DMS 273 treated with DMSO at 0.1 percent for 48 hours (cell line): ENCODE measurements around the gene TBC1D2.
"Not testable (repeated sequence)": the region's sequence is repeated elsewhere in the genome, so short reads cannot be mapped to it uniquely, and the experiment has no call there.

ENCODE experiments used
- DNase-seq: peaks from one replicate; lab custom pipeline; 2025; lab: John Stamatoyannopoulos, UW

TBC1D2 gene

GRCh38 chr9:98191671-98192502 lies 63.6 kb downstream of the TBC1D2 start:
- no peak for DNase-seq

DNA sequence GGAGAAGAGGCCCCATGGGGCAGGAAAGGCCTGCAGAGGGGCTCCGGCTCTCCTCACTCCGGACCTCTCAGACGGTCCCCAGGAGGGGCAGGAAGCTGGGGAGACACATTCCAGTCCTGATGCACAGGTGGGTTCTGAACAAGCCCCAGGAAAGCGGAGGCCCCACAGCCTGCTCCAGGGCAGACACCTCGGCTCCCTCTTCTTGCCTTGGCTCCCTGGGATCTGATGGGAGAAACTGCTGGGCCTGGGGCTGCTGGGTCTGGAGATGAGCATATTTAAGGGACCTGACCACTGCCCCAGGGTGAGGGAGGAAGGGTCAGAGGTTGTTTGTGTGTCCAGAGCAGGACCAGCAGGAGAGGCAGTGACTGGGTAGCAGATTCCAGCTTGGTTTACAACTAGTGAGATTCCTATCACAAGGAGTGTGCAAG lies 64.3 kb downstream of the TBC1D2 start:
- no peak for DNase-seq

DNA sequence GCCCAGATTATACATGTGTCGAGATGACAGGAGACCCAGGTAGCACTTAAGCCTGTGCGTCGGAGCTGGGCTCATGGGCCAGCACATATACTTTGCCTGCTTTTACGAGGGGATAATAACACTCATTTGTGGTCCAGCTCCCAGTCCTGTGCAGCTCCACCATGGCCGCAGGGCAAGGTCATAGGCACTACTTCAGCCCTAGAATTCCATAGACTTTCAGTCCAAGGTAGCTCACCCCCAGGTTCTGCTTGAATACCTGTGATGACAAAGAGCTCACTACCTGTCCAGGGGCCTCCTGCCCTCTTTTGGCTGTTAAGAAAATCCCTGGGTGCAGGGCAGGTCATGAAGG lies 64.7 kb downstream of the TBC1D2 start:
- no peak for DNase-seq

GRCh38 chr9:98189412-98189811 lies 66.0 kb downstream of the TBC1D2 start:
- DNase-seq, result no peak

DNA sequence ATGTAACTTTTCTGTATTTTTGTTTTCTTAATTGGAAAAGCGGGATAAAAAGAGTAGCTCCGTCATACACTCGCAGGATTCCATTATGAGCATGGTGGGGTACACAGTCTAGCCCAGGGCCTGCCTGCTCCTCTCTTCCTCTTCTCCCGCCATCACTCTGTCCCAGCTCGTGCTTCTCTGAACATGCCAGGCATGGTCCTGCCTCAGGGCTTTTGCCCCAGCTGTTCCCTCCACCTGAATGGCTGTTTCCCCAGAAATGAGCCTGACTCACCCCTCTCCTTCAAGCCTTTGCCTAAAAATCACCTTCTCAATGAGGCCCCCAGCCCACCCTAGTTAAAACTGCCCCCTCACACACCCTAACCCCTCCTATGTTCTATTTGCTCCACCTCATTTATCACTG lies 67.5 kb downstream of the TBC1D2 start:
- DNase-seq, result no peak

DNA sequence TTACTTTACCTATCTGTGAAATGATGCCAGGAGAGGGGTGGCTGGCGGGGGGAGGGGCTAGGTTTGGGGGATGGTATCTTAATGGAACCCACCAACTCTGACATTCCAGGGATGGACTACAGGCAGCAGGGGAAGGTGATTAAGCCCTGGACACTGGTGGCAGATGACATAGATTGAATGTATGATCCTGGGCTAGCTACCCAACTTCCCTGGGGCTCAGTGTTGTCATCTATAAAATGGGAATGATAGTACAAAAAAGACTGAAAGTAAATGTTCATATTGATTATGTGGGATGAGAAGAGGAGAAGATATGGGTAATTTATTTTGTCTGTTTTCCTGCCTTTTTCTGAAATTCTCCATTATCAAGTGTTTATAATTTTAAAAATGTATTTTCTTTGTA lies 69.2 kb downstream of the TBC1D2 start:
- DNase-seq, result no peak

DNA sequence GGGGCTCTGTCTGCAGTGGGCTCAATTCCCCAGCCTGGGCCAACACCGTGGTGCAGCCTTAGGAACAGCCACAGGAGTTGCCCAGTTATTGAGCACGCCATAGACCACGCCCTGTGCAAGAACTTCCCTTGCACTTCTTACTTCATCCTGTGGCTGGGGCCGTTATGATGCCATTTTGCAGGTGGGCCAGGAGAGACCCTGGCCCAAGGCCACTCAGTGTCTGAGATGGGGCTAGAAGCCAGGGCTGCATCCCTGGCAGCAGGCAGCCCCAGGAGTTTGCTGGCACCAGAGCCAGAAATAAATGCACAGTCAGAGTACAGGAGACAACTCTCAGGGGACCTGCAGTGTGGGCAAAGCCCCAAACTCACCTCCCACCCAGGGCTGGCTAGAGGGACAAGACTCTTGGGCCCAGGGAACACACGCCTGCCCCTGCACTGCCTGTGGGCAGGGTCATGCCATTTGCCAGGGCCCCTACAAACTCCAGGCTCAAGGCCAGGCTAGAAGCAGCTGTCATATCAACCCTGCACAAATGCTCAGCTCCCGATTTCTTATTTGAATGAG lies 69.8 kb downstream of the TBC1D2 start:
- peak; percentile 28 for DNase-seq

GRCh38 chr9:98185021-98185567 lies 70.4 kb downstream of the TBC1D2 start:
- no peak for DNase-seq

GRCh38 chr9:98184326-98184725 lies 71.1 kb downstream of the TBC1D2 start:
- DNase-seq, result no peak

- no peak for DNase-seq
Observed at GRCh38 chr9:98182889-98183599, 72.4 kb downstream of the TBC1D2 start.

DNA sequence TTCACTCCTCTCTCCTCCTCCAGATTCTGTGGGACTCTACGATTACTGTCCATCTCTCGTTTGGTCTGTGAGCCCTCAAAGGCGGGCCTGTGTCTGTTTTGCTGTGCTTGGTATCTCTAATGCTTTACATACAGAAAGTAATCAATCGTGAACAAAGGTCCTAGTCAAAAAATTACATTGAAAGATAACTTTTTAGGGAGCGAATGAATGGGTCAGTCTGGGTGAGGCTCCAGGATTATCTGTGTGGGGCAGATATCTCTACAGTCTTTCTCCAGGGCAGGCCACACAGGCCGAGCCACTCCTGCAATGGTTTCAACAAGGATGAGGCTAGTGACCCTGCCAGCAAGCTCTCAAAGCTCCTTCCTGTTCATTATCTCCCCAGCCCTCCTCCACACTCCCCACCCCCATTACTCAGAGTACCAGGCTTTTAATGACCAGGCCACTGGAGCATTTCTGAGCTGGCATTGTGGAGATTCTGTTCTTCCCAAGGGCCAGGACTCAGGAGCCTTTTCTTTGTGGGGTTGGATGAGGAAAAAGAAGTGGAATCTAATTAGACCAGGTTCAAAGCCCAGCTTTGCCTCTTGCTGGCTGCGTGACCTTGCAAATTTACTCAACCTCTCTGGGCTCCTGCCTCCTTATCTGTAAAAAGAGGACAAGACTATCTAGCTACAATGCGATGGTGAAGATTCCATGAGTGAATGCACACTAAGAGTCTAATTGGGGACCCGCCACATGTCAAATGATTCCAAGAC lies 73.2 kb downstream of the TBC1D2 start:
- DNase-seq, result no peak

GRCh38 chr9:98181746-98182068 lies 73.7 kb downstream of the TBC1D2 start:
- no peak for DNase-seq

DNA sequence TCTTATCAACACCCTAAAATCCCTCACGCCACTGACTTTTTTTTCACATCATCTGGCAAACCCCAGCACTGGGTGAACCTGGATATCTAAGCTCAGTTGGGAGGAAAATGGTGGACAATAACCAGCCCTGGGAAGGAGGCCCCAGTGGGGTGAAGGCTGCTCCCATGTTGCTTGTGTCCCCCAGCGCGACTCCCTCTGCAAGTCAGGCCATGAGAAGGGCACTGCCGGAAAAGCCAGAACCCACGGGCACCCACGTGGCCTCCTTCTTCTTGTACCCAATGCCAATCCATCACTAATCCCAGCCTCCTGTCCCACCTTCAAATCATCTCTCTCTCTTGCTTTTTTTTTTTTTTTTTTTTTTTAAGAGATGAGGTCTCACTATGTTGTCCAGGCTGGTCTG lies 74.5 kb downstream of the TBC1D2 start:
- DNase-seq, result no peak

GRCh38 chr9:98178874-98179850 lies 76.3 kb downstream of the TBC1D2 start:
- no peak for DNase-seq

DNA sequence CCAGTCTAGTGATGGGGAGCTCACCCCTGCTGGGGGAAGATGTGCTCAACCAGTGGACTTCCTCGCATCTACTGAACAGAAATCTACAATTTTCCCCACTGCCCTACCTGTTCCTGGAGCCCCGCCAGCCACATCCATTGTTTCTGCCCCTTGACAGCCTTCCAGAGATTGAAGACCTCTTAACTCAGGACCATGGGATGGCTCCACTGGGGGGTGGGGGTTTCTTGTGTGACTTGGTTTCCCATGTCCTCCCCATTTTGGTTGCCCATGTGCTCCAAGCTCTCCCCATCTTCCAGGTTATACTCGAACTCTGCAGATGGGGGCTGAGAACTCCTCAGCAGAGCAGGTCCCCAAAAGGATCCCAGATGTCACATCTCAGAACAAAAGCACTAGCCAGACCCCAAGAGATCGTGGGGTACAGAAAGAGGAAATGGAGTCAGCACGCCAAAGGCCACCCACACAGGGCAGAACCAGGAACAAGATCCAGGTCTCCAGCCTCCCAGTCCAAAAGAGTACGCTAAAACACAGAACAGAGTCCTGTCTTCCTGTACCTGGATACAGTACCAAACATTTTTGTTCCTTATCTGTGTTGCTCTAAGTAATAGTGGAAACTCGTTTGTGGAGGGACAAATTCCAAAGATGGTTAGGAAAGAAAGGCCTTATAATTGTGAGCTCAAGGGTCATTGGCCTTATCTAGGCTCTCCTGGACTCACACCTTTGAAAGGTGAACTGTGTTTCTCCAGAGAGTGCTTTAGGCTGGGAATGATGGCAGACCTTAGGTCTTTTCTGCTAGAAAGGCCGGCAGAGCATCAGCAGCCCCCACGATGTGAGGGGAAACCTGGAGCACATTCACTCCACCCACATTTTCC lies 78.8 kb downstream of the TBC1D2 start:
- no peak for DNase-seq

- DNase-seq, result no peak
Observed at GRCh38 chr9:98175762-98176161, 79.7 kb downstream of the TBC1D2 start.

DNA sequence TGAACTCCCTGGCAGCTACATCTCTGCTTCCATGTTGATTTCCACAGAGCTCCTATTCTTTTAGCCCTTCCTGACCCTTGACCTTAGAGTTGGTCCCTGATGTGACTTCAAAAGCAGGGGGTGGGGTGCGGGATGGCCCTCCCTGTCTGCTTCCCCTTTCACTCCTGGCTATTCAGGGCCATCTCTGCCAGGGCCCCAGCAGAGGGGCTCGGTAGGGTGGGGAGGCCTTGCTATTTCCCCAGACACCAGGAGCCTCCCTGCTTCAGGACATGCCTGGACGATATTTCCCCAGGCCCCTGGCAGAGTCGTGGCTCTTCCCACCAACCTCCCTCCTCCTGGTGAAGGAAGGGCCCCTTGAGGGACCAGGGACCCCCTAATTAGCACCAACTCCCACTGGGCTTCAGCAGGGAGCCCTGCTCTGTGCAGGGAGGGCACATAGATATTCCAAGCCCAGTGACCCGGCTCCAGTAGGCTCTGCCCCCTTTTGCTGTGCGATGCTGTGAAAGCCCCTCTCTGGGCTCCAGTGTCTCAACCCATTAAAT lies 80.3 kb downstream of the TBC1D2 start:
- no peak for DNase-seq

GRCh38 chr9:98174502-98174918 lies 80.9 kb downstream of the TBC1D2 start:
- DNase-seq, result not testable (repeated sequence)

DNA sequence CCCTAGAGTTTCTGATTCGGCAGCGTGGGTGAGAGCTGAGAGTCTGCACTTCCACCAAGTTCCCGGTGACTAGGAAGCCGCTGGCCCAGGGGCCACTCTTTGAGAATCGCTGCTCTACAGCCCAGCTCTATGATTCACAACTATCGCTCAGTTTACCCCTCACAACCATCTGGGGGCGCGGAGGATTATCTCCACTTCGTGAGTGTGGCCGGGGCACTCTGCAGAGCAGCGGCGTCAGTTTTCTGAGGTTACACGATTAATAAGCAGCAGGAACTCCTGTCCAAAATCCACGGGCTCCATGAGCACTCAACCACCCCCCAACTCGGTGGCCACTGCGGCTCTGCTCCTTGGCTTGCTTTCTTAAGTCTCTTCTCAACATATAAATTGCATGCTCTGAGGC lies 82.3 kb downstream of the TBC1D2 start:
- no peak for DNase-seq

DNA sequence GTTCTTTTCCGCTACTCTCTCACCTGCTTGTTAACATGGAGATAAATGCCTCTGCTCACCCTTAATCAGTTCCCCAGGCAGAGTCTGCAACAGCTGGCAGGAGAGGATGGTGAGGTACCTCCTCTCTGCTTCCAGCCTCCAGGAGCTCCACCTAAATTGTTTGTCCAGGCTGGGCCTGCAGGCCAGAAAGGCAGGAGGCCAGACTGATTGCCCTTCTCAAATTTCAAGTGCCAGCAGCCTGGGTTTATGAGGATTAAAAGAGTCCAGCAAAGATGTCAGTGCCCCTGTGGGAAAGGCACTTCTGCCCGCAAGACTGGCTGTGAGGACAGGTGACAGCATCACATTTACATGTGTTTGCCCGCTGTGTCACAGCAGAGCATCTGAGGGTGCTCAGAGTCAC lies 82.8 kb downstream of the TBC1D2 start:
- DNase-seq, result peak; percentile 80
